GM18511 (cell line): ENCODE data around the gene NUCB2.
"Not testable (repeated sequence)": the region's sequence is repeated elsewhere in the genome, so short reads cannot be mapped to it uniquely, and the experiment has no call there.

Experiments used
- ATAC-seq: cut with Tn5 transposase; IDR thresholded peaks from one replicate; pipeline ENCODE4 v1.9.1; 2021; ENCODE audit warnings: mild to moderate bottlenecking, moderate library complexity; ENCODE audit not compliant: unreplicated experiment

Gene NUCB2

DNA sequence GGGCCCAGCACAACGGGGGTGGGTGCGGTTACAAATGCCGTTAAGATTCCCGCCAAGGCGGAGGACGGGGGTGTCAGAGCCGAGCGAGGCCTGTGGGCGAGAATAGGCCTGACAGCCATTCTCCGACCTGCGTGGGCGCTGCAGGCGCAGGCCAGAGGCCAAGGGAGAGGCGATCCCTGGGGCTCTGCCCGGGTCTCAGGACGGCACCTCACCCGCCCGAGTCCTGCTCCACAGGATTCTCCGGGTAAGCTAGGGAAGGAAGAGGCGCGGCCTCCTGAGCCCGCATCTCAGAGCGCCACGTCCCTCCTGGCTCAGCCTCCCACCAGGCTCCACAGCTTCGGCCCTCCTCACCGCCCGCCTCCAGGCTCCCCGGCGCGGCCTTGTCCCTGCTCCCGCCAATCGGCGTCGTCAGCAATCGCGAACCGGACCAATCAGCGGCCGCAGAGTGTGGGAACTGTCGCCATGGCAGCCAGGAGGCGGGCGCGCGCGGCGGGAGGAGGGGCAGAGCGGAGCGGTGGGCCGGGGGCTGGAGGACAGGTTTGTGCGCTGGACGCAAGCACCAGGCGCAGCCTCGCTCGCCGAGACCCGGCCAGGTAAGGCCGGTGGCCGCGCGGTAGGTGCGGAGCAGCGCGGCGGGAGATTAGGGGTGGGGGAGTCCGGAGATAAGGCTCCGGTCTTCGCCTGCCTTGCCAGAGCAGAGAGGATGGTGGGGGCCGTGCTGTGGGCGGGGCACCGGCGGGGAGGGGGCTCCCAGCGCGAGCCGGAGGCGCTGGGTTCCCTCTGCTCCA is at the start of gene NUCB2:
Gene NUCB2, plus strand, starts transcription at position 504 of the 788 bp plus-strand sequence. CDS start 18,585 bp downstream, outside the sequence.
- ATAC-seq: peak; percentile 98

DNA sequence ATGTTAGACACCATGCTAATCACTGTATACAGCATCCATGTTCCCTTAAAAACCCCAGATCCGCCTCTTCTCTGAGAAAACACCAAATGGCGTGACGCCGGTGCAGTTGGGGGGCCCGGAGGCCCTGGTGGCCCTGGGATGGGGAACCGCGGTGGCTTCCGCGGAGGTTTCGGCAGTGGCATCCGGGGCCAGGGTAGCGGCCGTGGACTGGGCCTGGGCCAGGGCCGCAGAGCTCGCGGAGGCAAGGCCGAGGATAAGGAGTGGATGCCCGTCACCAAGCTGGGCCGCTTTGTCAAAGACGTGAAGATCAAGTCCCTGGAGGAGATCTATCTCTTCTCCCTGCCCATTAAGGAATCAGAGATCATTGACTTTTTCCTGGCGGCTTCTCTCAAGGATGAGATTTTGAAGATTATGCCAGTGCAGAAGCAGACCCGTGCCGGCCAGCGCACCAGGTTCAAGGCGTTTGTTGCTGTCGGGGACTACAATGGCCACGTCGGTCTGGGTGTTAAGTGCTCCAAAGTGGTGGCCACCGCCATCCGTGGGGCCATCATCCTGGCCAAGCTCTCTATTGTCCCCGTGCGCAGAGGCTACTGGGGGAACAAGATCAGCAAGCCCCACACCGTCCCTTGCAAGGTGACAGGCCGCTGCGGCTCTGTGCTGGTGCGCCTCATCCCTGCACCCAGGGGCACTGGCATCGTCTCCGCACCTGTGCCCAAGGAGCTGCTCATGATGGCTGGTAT is 48.2 kb upstream of the NUCB2 start:
- not testable (repeated sequence) for ATAC-seq

GRCh38 chr11:17229481-17230152 is 46.9 kb upstream of the NUCB2 start:
- ATAC-seq: no peak

- ATAC-seq: peak; percentile 95
These were observed 45.4 kb upstream of the NUCB2 start for GRCh38 chr11:17230867-17231851.

- ATAC-seq: no peak
These were observed 43.4 kb upstream of the NUCB2 start for GRCh38 chr11:17233101-17233500.

DNA sequence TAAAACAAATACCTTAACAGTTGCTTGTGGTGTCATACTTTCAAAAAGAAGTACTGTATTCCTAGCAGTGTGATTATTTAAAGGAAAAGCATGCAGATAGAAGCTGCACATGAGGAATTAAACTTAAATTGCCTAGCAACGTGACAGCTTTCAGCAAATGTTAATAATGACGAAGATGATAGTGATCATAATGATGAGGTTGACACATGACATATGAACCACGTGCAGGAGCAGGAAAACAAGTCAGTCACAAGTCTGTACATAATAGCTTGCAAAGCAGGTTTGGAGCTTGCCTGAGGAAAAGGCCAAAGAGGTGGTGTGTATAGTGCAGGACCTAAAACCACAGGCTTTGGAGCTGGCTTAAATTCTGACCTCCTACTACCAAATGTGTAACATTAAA is 38.2 kb upstream of the NUCB2 start:
- ATAC-seq: no peak

DNA sequence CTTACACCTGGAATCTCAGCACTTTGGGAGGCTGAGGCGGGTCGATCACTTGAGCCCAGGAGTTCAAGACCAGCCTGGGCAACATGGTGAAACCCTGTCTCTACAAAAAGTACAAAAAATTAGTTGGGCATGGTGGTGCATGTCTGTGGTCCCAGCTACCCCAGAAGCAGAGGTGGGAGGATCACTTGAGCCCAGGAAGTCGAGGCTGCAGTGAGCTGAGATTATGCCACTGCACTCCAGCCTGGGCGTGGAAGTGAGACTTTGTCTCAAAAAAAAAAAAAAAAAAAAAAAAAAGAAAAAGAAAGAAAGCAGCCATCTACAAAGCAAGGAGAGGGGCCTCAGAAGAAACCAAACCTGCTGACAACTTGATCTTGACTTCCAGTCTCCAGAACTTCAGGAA is 36.6 kb upstream of the NUCB2 start:
- not testable (repeated sequence) for ATAC-seq

DNA sequence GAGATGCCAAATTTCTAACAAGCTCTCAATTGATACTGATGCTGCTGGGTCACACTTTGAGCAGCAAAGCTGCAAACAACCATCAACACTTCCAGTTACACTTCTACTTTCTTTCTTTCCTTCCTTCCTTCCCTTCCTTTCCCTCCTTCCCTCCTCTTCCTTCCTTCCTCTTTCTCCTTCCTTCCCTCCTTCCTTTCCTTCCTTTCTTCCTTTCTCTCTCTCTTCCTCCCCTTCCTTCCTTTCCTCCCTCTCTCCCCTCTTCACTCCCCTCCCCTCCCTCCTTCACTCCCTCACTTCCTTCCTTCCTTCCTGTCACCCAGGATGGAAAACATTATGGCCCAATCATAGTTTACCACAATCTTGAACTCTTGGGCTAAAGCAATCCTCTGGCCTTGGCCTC is 35.8 kb upstream of the NUCB2 start:
- no peak for ATAC-seq

GRCh38 chr11:17242954-17243353 is 33.6 kb upstream of the NUCB2 start:
- not testable (repeated sequence) for ATAC-seq

- peak; percentile 85 for ATAC-seq
These were observed 32.5 kb upstream of the NUCB2 start for GRCh38 chr11:17244046-17244445.

- no peak for ATAC-seq
These were observed 25.8 kb upstream of the NUCB2 start for GRCh38 chr11:17250561-17251350.

DNA sequence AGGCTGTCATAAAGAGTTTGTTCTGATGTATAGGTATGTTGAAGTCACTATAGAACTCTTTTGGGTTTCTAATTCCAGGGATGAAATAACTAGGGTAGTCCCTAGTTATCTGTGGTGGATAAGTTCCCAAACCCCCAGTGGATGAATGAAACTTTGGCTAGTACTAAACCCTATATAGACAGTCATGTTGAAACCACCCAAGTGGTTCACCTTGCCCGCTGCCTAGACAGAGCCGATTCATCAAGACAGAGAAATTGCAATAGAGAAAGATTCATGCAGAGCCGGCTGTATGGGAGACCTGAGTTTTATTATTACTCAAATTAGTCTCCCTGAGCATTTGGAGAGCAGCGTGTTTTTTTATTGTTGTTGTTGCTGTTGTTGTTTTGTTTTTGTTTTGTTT is 23.8 kb upstream of the NUCB2 start:
- ATAC-seq: no peak

DNA sequence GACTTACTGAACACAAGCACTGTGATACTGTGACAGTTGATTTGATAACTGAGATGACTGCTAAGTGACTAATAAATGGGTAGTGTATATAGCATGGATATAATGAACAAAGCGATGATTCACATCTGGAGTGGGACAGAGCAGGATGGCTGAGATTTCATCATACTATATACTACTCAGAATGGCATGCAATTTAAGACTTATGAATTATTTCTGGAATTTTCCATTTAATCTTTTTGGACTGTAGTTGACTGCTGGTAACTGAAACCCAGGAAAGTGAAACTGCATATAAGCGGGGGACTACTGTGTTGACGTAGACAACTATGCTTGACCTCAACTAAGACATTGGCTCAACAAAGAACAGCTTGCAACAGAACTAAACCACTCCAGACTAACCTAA is 20.0 kb upstream of the NUCB2 start:
- no peak for ATAC-seq

DNA sequence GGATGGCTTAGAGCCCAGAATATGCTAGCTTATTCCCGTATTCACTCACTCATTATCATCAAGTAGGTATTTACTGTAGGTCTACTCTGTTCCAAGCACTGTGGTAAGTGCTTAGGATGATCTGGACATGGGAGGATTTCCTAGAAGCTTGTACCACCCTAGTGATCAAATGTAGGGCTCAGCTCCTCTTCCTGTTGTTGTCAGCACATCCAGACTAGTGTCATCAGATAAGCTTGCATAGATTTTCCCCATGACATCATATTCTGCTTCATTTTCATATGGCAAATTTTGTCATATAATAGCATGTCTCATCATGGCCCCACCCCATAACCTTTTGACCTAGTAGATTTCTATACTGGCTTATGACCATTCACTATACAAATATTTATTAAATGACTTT is 19.3 kb upstream of the NUCB2 start:
- no peak for ATAC-seq

DNA sequence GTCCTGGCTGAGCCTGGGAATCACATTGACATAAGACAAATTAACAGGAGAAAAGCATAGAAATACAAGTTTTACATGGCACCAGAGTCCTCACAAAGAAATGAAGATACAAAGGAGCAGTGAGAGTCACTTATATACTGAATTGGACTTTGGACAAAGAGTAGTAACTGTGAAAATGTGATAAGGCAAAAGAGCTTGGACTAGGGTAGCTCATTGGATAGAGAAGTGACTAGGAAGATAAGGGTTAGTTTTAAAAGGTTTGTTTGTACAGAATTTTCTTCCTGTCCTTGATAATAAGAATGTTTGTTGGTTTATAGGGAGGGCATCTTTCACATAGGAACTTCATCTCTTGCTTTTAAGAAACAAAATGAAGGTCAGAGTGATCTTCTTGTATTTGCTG is 17.9 kb upstream of the NUCB2 start:
- ATAC-seq: no peak

GRCh38 chr11:17259519-17259918 is 17.0 kb upstream of the NUCB2 start:
- ATAC-seq: no peak

DNA sequence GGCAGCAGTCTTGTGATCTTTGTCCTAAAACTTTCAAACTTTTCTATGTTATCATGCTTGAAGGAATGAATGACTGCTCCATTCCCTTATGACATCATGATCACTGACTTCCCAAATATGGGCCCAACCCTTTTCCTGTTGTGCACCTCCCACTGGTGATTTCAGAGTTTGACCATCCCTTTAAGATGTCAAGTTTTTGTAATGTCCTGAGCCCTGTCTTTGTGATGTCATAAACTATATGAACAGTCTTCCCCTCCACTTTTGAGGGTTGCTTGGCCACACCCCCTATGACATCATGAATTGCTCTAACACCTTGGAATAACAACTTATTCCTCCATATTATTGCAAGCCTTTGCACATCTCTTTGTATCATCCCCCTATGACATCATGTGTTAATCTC is 16.5 kb upstream of the NUCB2 start:
- no peak for ATAC-seq

DNA sequence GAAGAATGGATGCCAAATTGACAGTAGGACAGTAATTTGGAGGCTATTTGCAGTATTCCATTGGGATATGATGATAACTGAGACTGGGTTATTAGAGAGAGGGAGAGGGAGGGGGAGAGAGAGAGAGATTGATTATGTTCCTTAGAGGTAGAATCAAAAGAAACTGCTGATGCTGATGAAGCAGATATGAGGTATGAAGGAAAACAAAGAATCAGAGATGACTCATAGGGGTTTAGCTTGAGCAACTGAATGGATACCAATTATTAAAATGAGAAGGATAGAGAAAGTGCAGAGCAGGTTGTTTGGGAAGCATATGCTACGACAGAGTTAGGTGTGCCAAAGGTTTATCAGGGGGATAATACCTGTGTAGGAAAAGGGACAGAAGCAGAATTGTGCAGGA is 12.8 kb upstream of the NUCB2 start:
- no peak for ATAC-seq

DNA sequence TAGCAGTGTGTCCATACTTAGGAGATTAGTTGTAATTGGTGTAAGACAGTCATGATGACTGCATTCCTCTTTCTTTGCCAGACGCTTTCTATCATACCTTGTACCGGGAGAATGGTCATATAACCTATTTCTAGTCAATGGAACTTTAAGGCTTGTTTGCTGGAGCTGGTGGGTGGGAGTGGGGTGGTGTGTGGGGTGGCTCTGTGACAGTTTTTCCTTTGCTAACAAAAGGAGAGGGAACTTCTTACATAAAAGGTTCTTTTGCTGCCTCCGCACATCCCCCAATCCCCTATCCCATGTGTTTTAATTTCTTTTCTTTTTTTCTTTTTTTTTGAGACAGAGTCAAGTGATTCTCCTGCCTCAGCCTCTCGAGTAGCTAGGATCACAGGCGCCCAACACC is 9.8 kb upstream of the NUCB2 start:
- ATAC-seq: no peak

DNA sequence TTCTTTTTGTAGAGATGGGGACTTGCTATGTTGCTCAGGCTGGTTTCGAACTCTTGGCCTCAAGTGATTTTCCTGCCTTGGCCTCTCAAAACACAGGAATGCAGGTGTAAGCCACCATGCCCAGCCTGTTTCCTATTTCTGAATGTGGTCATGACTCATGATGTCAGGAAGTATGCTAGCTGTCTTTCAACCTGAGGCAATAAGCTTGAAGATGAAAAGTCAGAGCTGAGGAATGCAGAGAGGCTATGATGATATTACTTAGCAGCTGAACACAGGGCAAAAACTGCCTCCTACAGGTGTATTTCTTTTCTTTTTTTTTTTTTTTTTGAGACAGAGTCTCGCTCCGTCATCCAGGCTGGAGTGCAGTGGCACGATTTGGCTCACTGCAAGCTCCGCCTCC is 9.0 kb upstream of the NUCB2 start:
- ATAC-seq: no peak
